Stimulated activated CD8-positive, alpha-beta memory T cell treated with anti-CD3 and anti-CD28 coated beads, Interleukin-15, amount 100 ng/mL, for 24 hours (primary cell): Measurements from ENCODE around the gene TNRC6A.
"Not testable (repeated sequence)": the region's sequence is repeated elsewhere in the genome, so short reads cannot be mapped to it uniquely, and the experiment has no call there.

Experiments
- DNase-seq: peaks from one replicate; pipeline ENCODE4 v3.0.0-alpha.2; 2020; ENCODE audit warnings: low read depth

The TNRC6A gene

DNA sequence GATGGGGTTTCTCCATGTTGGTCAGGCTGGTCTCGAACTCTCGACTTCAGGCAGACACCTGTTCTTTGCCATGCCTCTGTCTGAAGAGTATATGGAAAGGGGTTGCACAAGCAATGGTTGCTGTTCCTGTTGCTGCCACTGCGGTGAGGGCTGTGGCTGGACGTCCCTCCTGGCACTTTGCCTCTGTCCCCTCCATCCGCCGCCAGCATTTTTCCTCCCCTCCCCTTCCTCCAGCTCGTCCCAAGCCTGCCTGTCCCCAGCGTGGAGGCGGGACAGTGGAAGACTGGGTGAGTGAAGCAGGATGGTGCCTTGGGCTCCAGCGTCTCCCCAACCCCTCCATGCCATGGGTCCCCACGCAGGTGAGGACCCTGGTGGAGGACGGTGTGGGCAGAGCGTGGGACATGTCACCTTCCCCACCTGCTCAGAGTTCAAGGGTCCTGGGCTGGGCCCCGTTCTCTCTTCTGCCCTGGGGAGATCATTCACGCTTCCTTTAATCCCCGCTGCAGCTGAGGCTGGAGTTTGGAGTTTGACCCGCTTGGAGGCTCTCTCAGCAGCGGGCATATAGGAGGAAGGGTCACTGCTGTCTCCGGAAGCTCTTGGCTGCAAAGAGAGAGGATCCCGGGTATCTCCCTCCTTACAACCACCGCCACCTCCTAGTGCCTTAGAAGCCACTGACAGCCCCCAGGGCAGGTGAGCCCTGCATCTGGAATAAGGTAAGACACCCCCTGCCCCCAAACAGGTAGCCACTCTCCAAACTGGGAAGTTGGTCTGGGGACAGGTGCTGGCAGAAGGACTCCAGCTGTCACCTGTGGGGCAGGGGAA, 116.5 kb downstream of the TNRC6A start, which contains the start of gene SLC5A11:
Gene SLC5A11 (plus strand): TSS at position 238 of the 822 bp plus-strand sequence. CDS start 12,681 bp downstream, outside the sequence.
- DNase-seq = no peak

DNA sequence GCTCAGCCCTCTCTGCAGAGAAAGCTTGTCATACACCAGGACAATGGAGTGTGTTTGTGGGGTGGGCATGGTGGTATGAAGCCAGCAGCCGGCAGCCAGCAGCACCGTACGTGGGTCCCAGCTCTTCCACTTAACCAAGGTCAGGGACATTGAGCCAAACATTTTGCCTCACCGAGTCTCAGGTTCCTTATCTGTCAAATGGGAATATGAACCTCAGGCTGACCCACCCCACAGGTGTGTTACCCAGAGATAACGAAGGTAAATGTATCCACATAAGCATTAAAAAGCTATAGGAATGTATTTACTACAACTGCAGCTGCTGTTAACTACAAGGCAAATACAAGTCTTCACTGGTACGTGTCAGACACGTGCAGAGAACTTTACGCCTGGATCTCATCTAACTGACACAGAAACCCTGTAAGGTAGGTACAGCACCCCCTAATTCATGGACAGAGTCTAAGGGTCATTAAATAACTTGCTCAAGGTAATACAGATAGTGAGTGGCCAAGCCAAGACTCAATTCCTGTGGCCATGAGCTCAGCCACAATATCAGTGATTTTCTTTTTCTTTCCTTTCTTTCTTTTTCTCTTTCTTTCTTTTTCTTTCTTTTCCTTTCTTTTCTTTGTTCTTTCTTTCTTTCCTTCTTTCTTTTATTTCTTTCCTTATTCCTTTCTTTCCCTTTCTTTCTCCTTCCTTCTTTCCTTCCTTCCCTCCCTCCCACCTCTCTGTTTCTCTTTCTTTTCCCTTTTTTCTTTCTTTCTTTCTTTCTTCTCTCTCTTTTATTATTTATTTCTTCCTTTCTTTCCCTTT, 117.3 kb downstream of the TNRC6A start:
- DNase-seq = no peak

DNA sequence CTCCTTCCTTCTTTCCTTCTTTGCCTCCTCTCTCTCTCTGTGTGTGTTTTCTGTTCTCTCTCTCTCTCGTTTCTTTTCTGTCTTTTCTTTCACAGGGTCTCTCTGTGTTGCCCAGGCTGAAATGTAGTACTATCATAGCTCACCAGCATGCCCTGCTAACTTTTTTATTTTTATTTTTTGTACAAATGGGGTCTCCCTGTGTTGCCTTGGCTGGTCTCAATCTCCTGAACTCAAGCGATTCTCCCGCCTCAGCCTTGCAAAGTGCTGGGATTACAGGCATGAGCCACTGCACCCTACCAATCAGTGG, 117.9 kb downstream of the TNRC6A start:
- DNase-seq = no peak

DNA sequence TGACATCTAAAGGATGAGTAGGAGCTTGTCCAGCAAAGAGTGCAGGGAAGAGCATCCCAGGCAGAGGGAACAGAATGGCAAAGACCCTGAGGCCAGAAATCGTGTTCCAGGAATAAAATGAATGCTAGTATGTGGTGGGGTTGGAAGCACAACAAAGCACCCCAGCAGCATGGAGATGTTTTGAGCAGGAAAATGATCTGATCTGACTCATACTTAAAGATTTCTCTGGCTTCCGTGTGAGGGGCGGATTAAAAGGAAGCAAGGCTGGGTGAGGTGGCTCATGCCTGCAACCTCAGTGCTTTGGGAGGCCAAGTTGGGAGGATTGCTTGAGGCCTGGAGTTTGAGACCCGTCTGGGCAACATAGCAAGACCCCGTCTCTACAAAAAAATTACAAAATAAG, 118.6 kb downstream of the TNRC6A start:
- no peak for DNase-seq

DNA sequence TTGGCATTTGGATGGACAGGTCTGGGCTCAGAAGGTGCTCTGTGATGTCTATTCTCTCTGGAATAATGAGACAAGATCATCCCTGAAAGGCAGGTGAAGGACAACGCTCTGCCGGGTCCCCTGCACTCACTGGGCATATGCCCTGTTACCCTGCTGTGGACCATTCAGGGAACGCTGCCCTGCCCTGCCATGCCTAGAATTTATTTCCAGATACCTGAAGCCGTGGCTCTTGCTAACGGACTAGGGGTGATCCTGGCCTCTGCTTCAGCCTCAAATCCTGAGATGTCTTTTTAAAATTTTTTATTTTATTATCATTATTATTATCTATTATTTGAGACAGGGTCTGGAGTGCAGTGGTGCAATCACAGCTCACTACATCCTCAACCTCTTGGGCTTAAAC, 120.2 kb downstream of the TNRC6A start:
- no peak for DNase-seq

DNA sequence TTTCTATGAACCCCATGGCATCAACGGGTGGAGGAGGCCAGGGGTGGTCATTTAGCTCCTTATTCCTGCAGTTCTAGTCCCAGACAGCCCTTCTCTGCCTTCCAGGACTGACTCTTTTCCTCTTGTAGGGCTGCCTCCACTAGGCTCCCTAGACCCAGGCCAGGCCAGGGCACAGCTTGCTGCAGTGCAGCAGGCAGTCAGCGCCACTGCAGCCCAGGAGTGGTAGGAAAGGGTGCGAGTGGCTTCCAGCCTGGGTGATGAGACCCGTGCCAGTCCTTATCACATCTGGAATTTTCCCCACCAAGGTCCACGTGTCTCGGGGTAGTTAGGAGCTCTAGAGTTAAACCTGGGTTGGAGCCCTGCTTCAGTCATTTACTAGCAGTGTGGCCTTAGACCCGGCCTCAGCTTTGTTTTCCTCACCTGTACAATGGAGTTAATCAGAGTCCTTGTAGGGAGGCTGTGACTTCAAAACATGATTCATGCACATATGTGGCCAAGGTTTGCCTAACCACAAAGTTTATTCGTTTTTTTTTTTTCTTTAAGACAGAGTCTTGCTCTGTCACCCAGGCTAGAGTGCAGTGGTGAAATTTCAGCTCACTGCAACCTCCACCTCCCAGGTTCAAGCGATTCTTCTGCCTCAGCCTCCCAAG, 121.0 kb downstream of the TNRC6A start:
- no peak for DNase-seq

DNA sequence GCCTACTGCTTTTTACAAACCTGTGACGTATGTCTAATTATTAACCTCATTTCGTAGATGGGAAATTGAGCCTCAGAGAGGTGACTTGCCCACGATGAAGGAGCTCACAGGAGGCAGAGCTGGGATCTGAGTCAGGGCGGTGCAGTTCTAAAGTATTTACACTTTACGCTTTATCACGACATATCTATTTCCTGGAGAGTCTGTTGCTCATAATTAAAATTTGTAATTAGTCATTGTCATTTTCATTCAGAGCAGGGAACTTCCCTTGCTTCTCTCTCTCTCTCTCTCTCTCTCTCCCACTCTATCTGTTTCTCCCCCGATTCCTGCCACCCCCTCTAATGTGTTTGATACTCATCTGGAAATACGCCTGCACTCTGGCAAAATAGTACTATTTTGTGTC, 122.2 kb downstream of the TNRC6A start:
- DNase-seq = no peak

DNA sequence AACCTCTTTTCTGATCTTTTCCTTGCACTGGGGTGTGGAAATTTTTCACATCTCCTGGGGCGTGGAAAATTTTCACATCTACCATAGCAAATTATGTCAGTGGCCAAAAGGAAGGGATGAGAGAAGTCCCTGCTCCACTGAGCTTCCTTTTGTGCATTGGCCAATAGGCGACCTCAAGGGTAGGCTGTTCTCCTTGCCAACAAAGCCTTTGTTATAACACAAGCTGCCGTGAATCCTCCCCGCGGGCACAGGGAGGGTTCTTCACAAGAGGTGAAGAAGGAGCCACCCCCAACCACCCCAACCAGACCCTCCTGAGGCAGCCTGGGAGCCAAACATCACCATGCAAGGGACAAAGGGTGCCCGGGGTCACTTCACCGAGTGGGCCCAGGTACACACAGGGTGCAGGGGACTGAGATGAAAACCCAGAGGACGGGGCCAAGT, 122.8 kb downstream of the TNRC6A start:
- no peak for DNase-seq

DNA sequence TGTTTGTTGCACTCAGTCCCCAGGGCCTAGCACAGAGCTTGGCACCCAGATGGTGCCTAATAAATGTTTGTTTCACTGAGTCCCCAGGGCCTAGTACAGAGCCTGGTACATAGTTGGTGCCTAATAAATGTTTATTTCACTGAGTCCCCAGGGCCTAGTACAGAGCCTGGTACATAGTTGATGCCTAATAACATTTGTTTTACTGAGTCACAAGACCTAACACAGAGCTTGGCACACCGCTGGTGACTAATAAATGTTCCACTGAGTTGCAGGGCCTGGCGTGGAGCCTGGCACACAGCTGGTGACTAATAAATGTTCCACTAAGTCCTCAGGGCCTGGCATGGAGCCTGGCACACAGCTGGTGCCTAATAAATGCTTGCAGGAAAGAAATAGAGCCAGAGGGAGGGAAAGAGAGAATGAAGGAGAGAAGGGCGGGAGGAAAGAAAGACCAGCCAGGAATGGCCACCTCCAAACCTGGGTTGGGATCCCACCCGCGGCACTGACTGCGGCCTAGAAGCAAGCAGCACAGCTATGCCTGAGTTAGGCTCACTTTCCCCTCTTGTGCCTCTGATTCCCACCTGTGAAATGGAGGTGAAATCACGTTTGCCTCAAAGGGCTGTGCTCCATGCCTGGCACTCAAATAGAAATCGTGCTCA, 123.8 kb downstream of the TNRC6A start:
- no peak for DNase-seq

DNA sequence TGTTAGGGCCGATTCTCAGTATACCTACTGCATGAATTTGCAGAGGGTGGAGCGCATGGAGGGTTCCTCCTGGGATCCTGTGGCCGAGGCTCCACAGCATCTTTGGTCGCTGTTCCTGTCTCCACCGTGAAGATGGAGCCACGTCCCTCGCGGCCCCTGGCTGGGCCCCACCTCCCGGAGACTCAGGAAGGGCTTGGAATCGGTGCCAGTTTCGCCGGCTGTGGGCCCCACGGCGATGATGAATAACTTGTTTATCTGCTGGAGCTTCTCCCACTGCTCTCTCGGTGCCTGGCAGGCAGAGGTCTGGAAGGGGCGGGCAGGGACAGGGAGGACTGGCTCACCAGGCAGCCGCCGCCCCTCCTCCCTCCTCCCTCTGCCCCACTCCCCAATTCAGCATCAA, 124.4 kb downstream of the TNRC6A start:
- DNase-seq = no peak

DNA sequence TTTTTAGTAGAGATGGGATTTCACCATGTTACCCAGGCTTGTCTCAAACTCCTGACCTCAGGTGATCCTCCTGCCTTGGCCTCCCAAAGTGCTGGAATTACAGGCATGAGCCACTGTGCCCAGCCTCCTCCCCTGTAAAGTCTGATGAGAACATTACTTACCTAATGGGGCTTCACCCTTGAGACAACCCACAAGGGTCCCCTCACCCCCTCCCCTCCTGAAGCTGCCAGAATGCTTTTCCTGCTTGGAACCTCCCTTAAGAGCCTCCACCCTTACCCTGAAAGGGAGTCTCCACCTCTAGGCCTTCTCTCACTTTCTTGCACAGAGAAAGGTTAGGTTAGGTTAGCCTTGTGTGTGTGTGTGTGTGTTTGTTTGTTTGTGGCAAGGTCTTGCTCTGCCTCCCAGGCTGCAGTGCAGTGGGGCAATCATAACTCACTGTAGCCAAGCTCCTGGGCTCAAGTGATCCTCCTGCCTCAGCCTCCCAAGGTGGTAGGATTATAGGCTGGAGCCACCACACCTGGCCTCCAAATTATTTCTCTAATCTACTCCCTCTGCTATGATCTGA, 125.2 kb downstream of the TNRC6A start:
- DNase-seq = no peak

DNA sequence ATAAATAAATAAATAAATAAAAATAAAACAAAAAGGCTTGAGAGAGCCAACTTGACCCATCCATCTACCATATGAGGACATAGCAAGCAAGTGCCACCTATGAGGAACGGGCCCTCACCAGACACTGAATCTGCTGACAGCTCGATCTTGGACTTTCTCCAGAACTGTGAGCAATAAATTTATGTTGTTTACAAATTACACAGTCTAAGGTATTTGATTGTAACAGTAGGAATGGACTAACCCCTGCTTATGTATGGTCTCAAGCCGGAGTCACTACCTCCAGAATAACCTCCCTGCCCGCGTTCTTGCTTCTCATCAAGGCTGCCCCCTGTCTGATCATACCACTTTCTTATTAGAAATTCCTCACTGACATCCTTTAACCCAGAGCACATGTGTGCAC, 126.2 kb downstream of the TNRC6A start:
- DNase-seq = no peak

DNA sequence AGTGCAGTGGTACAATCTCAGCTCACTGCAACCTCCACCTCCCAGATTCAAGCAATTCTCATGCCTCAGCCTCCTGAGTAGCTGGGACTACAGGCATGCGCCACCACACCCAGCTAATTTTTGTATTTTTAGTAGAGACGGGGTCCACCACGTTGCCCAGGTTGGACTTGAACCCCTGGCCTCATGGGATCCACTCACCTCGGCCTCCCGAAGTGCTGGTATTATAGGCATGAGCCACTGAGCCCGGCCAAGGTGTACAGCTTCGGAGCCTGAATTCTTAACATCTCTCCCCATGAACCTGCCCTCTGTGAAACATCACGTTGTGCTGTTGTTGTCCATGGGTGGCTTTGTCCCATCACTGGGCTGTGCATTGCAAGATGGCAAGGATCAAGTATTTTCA, 127.4 kb downstream of the TNRC6A start:
- DNase-seq = not testable (repeated sequence)

DNA sequence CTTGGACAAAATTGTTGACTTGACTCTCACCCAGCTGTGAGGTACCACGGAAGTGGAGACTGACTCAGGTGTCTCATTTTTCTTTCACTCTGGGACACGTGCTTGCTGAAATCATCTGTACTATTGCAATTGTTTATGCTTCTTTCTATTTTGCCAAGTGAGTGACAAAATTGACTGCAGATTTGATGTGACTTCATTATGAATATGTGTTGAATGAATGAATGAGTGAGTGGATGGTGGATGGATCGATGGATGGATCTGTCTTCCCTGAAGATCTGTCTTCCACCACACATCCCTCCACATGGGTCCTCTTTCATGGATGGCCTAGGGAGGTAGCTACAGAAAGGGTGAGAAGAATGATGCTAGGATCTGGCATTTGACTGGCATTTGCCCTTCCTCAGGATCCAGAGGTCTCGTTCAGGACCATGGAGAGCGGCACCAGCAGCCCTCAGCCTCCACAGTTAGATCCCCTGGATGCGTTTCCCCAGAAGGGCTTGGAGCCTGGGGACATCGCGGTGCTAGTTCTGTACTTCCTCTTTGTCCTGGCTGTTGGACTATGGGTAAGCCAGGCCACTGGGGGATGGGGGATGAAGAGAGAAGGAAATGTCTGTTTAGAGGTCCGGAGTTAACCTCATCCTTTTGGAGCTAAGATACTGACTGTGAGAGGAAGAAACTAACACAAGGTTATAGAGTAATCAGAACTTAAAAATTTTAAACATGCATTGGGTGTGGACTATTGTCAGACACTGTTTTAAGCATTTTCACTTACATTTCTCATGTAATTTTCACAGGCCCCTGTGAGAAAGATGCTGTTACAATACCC, 129.0 kb downstream of the TNRC6A start:
- peak; percentile 14 for DNase-seq

DNA sequence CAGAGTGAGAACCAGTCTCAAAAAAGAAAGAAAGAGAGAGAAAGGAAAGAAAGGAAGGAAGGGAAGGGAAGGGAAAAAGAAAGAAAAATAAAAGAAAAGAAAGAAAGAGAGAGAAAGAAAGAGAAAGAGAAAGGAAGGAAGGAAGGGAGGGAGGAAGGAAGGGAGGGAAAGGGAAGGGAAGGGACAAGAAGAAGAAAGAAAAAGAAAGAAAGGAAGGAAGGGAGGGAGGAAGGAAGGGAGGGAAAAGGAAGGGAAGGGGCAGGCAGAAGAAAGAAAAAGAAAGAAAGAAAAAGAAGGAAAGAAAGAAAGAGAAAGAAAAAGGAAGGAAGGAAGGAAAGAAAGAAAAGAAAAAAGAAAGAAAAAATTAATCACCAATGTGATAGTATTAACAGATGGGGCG, 132.0 kb downstream of the TNRC6A start:
- no peak for DNase-seq

DNA sequence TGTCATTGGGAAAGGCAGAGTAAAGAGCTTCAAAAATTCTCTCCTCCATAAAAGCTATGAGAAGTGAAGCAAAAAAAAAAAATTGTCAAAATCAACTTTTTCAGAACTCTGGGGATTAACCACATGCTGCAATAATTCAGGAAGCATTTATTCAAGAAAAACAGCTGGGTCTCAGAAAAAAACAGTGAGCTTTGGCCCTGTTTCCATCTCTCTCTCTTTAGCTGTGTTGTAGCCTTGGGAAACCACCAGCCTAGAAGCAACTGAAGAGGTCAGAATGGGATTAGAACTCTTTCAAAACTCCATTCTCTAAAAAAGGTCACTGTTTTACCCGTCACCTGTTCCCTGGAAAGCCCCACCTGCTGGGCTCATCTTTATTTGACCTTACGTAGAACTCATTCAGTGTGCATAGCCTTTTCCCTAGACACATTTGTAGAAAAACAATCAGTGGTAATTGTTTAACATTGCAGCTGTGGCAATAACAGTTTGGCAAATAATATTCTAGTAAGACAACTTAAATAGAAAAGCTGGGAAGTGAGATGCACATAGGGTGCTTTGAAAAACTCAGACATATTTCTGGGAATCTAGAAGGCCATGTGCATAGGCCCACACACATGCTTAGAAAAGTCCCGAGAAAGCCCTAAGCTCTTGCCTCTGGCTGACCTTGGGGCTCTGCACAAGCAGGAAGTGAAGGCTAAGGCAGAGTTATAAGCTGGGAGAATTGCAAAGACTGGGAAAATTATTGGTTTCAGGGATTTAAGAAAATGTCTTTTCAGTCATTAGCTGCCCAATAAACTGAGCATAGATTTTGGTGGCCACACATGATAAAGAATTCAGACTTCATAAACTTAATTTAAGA, 134.4 kb downstream of the TNRC6A start:
- no peak for DNase-seq

DNA sequence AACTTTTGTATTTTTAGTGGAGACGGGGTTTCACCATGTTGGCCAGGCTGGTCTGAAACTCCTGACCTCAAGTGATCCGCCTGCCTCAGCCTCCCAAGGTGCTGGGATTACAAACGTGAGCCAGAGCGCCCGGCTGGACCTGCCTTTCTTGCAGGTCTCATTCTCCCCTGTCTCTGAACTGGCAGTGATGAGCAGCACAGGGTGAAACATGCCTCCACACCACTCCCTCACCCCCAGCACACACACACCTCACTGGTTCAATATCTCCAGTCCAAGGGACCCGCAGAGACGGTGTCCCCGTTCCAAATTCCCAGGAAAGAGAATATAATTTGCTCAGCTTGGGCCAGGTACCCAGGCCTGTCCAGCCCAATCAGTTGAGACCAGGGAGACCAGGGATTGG, 139.6 kb downstream of the TNRC6A start:
- no peak for DNase-seq

DNA sequence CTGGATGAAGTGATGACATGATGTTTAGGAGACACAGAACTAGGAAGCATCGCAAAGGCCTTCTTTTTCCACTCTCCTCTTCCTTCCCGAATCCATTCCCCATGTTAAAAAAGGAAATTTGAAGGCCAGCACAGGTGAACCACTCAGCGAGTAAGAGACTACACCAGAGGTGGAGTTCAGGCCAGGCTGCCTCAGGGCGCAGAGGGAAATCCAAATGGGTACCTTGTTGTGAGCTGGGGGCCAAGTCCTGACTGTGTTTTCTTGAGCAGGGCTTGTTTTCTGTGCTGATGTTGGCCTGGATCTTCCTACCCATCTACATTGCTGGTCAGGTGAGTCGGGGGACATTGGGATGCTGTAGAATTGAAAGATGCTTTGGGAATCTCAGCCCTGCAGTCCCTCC, 142.4 kb downstream of the TNRC6A start:
- no peak for DNase-seq

DNA sequence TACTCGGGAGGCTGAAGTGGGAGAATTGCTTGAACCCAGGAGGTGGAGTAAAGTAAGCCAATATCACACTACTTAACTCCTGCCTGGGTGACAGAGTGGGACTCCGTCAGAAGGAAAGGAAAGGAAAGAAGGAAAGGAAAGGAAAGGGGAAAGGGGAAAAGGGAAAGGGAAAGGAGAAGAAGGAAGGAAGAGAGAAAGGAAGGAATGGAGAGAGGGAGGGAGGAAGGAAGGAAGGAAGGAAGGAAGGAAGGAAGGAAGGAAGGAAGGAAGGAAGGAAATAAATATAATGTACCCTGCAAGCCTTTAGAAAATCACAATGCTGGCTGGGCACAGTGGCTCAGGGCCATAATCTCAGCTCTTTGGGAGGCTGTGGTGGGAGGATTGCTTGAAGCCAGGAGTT, 143.6 kb downstream of the TNRC6A start:
- no peak for DNase-seq

DNA sequence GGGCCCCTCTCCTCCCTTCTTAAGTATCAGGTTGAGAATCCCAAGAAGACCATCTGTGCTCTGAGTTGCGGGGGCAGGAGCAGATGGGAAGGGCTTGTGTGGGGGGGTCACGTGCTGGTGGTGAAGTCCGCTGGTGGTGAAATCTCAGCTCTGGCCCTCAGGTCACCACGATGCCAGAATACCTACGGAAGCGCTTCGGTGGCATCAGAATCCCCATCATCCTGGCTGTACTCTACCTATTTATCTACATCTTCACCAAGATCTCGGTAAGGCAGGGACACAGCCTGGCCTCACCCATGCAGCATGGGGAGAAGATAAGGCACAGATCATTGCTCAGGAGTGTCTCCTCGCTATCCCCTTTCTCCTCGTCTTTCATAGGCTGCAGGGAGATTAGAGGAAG, 146.0 kb downstream of the TNRC6A start:
- no peak for DNase-seq
